Umbilical cord (tissue), 2 donors: ENCODE results near the gene TNFAIP2. TPM values are rescaled to one million over a fixed set of nuclear protein-coding genes. Genes with fewer than 3 reads are reported as not detected.
A peak's percentile ranks its signal among the peaks of the same experiment; 100 is the strongest.
"Not testable (repeated sequence)": the region's sequence is repeated elsewhere in the genome, so short reads cannot be mapped to it uniquely, and the experiment has no call there.

Source experiments
- DNase-seq: peaks from one replicate; pipeline ENCODE4 v3.0.0-alpha.2; 2015; ENCODE audit warnings: low spot score
- total RNA-seq: library from RNA; depleted of rRNA; stranded (reverse); fragments of >200 nt; gene quantifications from one replicate; pipeline ENCODE4 v1.2.3, GENCODE V29; 2014; ENCODE audit warnings: low replicate concordance; ENCODE audit not compliant: insufficient read depth

Gene TNFAIP2
- total RNA-seq, 1 donor from 2014 or later = 92.0 TPM

DNA sequence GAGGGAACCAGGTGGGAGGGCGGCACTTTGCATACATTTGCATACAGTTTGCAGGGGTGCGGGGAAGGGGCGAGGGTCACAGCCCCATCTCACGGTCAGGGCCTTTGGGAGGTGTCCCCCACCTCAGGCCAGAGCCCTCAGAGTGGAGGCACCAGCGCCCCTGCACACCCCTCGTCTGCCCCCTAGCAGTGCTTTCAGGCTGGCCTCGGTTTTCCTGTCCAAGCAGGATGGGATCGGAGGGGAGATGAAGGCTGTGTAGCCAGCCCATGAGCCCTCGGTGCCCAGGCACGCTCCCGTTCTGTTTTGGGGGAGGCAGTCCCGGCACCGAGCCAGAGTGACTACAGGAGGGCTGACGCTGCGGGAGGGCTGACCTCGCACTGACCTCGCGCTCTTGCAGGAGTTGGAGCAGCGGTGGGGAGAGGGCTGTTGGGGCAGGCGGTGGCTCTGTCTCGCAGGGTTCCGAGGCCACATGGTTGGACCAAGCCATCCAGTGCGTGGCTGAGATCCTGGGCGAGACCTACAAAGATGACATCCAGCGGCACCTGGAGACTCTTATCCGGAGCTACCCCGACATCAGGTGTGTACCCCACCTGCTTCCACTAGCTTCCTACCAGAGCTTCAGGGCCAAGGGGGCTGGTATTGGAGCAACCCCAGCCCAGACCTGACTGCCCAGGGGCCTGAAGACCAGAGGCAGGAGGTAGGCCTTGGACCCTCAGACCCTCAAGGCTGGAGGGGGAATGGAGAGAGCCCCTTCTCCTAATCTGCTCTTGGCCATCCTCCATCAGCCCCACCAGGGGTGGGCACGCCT, 15.1 kb upstream of the TNFAIP2 start:
- DNase-seq = no peak

DNA sequence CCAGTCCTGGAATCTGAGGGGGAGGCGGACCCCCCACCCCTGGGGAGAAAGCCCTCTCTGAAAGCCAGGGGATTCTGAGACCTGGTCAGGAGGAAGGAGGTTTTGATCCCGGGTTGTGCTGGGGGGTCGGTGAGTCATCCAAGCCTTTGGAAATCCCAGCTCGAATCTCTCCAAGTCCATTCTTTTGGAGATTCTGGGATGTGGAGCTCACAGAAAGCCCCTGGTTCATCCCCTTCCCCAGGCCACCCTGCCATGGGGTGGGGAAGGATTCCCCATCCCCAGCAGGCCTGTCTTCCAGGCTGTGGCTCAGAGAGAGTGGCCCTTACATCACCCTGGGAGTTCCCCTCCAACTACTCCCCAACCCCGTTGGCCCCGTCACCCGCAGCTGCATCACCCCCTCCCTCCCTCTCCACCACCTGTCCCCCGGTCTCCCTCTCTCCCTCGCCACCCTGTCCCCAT, 14.5 kb upstream of the TNFAIP2 start:
- DNase-seq = peak; percentile 67

DNA sequence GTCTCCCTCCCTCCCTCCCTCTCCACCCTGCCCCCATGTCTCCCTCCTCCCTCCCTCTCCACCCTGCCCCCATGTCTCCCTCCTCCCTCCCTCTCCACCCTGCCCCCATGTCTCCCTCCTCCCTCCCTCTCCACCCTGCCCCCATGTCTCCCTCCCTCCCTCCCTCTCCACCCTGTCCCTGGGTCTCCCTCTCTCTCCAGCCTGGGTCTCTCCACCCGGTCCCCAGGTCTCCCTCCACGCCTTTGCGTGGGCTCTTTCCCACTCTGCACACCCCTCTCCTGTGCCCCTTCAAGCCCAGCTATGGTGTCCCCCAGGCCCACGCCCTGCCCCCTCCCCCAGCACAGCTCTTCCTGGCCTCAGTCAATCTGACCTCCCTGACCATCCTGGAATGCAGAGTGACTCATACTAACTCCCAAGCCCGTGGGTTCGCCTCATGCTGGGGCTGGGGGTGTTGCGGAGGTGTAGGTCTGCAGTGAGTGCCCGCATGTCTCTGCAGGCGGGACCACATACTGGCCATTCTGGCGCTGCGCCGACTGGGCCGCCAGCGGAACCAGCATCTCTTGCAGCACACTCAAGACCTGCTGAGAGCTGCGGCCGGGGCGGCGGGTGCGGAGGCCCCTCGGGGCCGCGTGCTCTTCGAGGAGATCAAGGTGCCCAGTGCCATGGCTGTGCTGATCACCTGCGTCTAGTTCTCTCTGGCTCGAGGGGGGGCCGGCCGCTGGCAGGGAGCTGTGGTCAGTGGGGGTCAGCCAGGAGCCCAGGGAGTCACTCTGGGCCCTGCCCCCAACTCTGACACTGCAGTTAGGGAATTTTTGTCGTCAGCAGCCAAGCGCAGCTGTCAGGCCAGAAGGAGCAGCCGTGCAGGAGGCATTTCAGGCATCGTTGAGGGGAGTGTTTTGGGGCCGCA, 13.5 kb upstream of the TNFAIP2 start:
- DNase-seq = peak; percentile 74

DNA sequence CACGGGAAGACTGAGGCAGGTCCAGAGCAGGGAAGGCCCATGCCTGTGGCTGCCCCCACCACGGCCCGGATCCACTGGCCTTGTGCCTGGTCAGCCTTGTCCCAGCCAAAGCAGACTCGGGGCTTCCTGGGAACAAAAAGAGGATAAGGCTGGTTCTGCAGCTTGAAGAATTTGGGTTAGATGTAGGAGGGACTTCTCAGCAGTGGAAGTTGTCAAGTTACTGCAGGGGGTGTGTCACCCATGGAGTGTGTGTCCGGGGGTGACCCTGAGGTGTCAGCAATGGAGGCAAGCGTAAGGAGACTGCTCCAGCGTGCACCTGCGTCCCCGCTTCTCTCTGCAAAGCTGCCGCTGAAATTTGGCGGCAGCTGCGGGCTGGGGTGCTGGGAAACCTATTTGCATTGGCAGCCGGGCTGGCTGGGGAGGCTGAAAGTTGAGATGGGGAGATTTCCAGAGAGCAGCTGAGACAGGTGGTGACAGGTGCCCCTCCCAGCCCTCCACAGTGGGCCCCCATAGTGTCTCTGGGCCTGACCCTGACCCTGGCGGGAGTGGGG, 12.5 kb upstream of the TNFAIP2 start:
- DNase-seq = no peak

DNA sequence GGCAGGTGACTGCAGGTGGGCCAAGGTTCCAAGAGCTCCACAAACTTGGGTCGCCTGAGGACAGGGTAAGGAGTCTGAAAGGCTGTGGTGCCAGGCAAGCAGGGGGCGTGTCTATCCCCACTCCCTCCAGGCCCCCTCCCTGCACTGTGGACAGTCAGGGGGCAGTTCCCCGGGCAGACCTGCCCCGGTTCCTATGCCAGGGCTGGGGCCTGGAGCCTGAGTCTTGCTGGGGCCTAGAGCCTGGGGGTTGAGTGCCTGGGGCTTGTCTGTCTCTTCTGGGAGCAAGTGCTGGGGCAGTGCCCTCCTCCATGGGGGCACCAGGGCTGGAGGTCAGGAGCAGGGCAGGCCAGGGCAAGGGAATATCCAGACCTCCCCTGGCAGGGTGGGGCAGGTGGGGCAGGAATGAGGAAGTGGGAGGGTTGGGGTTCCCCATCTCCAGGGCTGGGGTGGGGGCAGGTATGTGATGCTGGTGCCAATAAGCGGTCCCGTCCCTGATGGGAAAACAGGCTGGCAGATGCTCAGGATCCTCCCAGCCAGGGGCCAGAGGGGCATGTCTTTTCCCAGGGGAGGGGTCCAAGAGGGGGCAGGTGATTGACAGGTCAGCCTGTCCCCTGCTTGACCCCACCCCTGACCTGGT, 11.9 kb upstream of the TNFAIP2 start:
- DNase-seq = no peak

DNA sequence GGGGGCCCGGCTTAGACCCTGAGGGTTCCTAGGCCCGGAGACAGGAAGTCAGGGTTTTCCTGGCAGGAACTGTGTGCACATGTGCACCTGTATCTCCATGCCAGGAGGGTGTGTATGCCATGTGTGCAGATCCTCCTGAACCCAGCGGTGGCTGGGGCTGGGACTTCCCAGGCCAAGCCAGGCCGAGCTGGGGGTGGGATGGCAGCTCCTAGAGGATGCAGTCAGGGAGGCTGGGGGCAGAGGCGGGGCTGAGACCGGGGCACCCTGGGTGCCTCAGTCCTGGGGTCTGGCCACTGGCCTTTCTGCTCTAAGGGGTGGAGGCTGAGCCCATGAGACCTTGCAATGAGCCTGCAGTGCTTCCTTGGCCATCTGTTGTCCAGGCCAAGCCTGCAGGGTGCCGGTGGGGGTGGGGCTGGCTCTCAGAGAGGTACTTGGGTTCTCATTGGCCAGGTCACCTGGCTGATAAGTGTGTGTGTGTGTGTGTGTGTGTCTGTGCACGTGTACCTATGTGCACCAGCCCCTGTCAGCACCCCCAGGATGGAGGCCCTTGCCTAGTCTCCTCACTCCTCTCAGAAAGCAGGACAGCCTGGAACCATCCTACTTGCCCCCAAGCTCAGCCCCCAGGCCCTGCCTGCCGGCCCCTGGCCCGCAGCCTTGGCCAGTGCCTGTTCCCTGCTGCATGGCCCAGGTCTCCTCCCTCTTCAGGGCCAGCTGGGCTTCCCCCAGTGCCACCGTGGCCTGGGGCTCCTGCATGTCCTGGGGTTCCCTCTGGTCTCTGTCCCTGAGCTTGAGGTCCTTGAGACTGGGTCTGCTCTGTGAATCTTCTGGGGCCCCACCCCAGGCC, 10.6 kb upstream of the TNFAIP2 start:
- no peak for DNase-seq

DNA sequence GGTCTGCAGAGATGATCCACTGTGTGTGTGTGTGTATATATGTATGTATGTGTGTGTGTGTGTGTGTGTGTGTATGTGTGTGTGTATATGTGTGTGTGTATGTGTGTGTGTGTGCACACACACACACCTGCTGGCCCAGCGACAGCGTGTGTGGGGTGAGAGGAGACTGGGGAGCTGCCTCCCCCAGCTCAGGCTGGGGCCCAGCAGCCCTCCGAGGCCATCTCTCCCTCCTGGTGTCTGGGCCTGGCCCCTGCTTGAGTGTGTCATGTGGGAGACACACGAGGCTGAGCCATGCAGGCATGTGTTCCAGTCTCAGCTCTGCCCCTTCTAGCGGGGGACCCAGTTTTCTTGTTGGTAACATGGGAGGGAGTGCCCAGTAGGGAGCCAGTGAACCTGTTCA, 10.0 kb upstream of the TNFAIP2 start:
- DNase-seq = no peak

DNA sequence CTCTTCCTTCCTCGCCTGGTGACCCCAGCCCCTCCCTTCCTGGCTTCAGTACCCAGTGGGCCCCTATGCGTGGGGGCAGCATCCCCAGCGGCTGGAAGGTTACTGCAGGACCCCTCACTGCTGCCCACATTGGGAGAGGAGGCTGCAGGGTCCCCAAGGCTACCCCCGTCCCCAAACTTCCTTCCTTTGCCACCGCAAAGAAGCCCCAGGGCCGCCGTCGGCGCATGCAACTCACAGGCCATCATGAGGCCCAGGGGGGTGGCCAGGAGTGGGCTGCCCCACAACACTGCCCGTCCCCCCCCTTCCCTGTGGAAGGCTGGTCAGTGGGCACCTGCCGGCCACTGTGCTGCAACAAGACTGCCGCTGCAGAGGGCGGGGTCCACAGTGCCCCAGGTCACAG, 9.5 kb upstream of the TNFAIP2 start:
- no peak for DNase-seq

DNA sequence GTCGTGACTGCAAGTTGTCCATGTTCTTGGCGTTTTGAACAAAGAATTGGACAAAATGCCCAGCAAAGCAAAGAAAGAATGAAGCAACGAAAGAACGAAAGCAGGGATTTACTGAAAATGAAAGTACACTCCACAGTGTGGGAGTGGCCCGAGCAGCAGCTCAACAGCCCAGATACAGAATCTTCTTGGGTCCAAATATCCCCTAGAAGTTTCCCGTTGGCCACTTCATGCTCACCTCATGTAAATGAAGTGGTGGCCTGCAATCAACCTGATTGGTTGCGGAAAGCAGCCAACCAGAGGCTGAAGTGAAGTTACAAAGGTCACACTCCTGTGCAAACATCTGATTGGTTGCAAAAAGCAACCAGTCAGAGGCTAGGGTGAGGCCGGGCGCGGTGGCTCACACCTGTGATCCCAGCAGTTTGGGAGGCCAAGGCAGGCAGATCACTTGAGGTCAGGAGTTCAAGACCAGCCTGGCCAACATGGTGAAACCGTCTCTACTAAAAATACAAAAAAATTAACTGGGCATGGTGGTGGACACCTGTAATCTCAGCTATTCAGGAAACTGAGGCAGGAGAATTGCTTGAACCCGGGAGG, 8.1 kb upstream of the TNFAIP2 start:
- DNase-seq = not testable (repeated sequence)

DNA sequence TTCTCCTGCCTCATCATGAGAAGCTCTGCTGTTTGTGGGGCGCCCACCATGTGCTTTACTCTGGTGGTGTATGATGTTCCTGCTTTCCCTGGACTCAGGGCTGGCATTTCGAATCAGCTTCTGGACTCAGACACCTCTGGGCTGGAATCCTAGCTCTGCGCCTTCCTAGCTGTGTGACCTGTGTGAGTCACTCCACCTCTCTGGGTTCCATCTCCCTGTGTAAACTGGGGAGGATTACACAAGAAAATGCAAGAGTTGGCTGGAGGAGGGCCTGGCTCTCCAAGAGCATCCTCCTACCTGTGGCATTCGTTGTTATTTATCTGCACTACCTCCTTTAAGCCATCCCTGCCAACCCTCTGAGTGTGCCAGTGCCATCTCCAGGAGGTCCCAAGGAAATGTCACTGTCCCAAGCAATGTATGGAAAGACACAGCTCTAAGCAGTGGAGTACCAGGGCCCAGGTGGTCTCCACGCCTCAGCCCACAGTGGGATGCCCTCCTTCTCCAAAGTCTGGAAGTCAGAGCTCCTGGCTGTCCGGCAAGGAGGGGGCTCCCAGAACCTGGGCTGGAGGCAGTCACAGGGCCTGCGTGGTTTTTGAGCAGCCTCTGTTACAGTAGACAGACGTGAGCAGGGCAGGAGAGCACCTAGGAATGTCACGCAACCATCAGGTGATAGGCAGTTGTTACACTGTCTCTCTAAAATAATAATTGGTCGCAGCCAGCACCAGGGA, 7.3 kb upstream of the TNFAIP2 start:
- no peak for DNase-seq

DNA sequence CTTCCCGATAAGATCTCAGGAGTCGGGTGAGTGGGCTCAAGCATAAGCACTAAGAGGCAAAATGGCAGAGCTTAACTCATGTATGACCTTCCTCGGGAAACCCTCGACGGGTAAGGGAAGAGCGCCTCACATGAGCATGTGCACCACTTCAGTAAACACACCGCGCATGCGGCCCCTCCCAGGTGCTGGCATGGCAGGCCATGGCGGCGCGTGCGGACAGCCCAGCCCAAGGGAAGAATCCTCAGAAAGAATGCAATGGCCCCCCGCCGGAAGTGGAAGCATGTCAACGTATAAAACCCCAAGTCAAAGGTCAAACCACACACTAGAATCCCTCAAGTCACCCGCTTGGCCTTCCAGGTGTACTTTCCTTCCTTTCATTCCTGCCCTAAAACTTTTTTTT, 6.6 kb upstream of the TNFAIP2 start:
- no peak for DNase-seq

DNA sequence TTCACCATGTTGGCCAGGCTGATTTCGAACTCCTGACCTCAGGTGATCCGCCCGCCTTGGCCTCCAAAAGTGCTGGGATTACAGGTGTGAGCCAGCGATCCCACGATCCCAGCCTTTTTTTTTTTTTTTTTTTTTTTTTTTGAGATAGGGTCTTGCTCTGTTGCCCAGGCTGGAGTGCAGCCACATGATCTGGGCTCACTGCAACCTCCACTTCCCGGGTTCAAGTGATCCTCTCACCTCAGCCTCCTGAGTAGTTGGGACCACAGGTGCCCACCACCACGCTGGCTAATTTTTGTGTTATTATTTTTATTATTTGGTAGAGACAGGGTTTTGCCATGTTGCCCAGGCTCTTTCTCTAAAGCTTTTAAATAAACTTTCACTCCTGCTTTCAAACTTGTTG, 5.8 kb upstream of the TNFAIP2 start:
- DNase-seq = not testable (repeated sequence)

DNA sequence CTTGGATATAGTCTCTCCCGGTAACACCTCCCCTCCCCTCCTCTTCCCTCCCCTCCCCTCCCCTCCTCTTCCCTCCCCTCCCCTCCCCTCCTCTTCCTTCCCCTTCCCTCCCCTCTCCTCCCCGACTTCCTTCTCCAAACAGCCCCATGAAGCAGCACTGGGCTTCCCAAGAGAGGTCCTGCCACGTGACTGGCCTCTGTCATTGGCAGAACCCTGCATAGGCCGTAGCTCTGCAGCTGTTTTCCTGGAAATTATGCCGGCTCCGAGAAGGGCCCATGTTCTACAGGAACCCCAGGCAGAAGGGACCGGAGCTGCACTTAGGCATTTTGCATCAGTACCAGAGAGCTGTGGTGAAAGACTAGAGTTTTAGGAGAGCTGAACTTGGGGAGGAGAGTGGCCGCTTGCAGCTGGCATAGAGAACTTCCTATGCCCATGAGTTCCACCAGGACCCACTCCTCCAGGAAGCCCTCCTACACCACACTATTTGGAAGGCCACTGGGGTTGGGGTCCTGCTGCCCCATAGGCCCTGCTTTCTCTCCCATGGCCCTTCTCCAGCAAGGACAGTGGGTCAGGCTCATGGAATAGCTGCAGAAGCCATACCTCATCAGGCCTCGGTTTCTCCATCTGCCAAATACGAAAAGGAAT, 5.1 kb upstream of the TNFAIP2 start:
- peak; percentile 86 for DNase-seq

DNA sequence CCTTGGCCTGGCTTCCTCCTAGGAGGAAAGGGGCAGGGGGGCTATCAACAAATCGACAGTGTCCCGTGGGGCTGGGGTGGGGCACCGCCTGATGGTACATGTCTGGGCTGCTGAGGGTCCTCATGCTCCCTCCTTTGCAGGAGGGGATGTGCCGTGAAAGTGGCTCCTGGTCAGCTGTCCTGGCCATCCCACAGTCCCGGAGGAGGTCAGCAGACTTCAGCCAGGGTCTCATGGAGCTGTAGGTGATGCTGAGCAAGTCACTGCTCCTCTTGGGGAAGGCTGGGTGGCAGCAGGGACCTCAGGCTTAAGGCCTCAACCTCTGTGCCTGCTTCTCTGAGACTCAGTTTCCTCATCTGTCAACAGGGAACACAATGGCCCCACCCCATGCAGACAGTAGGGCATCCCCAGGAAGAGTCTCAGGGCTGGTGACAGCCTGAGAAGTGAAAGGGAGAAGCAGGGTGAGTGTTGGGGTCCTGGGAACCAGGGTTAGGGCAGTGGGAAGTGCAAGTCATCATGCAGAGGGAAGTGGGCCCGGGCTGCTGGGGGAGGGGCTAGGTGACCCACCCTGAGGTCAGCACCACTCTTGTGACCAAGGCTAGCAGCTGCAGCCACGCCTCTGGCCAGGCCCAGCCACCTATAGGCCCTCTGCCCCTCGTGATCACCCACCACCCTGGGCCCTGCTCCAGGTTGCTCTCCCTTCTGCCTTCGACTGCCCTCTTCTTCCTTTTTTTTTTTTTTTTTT, 4.4 kb upstream of the TNFAIP2 start:
- DNase-seq = no peak

DNA sequence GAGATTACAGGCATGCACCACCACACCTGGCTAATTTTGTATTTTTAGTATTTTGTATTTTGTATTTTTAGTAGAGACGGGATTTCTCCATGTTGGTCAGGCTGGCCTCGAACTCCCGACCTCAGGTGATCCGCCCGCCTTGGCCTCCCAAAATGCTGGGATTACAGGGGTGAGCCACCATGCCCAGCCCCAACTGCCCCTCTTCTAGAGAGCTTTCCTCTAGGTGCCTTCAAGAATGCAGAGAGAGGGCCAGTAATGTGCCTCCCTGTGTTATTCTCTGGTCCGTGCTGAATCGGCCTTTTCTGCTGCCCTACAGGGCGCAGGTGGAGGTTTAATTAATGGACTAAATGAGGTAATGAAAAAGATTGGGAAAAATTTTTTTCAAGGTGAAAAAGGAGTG, 3.7 kb upstream of the TNFAIP2 start:
- not testable (repeated sequence) for DNase-seq

DNA sequence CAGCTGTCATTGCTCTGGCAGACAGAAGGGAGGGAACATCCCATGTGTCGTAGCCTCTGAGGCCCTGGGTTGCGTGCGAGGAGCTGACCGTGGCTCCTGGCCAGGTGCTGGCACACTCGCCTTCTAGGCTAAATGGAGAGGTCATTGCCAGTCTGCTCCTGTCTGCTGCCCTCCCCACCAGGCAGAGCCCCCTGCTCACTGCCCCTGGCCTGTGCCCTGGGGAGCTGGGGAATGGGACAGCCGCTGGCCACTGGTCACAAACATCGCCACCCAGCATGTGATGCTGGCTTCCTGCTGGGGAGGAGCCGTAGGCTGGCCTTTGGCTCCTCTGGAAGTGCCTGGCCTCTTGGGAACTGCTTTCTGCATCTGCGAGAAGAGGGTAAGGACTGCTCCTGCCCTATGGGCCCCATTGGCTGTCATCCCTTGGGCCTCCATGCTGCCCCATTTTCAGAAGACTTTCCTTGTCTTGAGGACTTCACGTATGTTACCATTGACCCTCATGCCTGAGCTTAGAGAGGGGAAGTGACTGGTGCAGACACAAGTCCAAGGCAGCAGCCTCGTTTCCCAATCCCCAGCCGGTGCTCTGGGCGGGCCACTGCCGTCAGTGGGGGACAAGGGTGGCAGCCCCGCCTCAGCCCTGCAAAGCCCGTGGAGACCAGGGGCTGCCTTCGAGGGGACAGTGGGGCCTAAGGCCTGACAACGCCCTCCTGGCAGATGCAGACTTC, 2.0 kb upstream of the TNFAIP2 start:
- DNase-seq = peak; percentile 60

DNA sequence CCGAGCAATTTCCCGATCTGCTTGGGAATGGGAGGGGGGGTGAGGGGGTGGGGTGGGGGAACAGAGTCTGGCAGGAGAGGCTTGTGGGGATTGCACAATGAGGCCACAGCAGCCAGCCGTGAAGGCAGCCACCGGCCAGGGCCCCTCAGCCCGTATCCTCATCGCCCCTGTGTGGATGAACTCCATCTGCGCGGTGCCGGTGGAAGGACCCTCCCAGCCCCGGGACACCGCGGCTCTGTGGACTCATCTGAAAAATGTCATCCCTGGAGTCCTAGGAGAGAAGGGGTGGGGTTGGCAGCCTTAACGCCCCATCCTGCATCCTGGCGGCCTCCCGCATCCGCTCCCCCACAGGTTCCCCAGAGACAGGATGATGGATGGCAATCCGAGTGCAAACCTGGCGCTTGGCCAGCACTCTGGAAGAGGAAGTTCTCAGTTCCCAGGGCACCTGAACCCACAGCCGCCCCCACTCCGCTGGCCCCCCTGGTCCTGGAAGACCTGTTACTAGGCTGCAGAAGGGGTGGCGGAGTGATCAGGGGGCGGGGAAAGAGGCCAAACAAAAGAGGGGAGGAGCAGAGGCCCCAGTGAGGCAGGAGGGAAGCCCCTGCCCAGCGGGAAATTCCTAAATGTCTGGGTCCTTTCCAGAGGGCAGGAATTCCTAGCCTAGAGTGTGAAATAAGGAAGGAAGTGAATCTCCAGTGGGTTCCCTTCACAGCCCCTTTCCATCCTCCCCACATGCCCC, 1.2 kb upstream of the TNFAIP2 start:
- peak; percentile 87 for DNase-seq
